H1 (cell line): ENCODE data around the gene LMAN2. TPM values are rescaled to one million over a fixed set of nuclear protein-coding genes. Genes with fewer than 3 reads are reported as not detected.

ENCODE experiments used
- CTCF ChIA-PET: fragments of 300-600 bp; sonication (Branson Sonifier 250); formaldehyde crosslinking; loops from one replicate; lab custom pipeline; 2021; ENCODE audit not compliant: partially characterized antibody; lab: Charles Lee
- POLR2A ChIA-PET: fragments of 300-600 bp; sonication (Branson Sonifier 250); formaldehyde crosslinking; loops from one replicate; lab custom pipeline; 2021; ENCODE audit warnings: inconsistent platforms; ENCODE audit not compliant: partially characterized antibody; lab: Charles Lee
- DNase-seq, 2 experiments: peaks; one replicate each; pipeline versions ENCODE4 v3.0.0 to v3.0.0-alpha.2; 2010 to 2022; ENCODE audit warnings: low spot score in 2 of 2, low read depth in 1 of 2, mixed read lengths in 1 of 2
- FAIRE-seq: peaks from 2 replicates; lab custom pipeline; 2011; peaks lifted over from hg19 to GRCh38; lab: Jason Lieb, UNC
- H2AFZ ChIP-seq: 2 replicates; pipeline ENCODE4 v1.8.1; 2012; ENCODE audit warnings: low read length, inconsistent platforms
- H2AK5ac ChIP-seq: 2 replicates; pipeline ENCODE4 v1.6.1; 2013; ENCODE audit warnings: low read depth, low read length
- H2BK120ac ChIP-seq: replicated peaks from 2 replicates; pipeline ENCODE3; 2013; ENCODE audit warnings: low read depth, low read length, inconsistent platforms
- H2BK12ac ChIP-seq: 2 replicates; pipeline ENCODE4 v1.6.1; 2013; ENCODE audit warnings: low read depth, low read length
- H2BK15ac ChIP-seq: 2 replicates; pipeline ENCODE4 v1.6.1; 2013; ENCODE audit warnings: low read length
- H2BK20ac ChIP-seq: 2 replicates; pipeline ENCODE4 v1.6.1; 2013; ENCODE audit warnings: low read length
- H2BK5ac ChIP-seq: 2 replicates; pipeline ENCODE4 v1.6.1; 2013; ENCODE audit warnings: low read depth, low read length
- H3K14ac ChIP-seq: 2 replicates; pipeline ENCODE4 v1.6.1; 2013; ENCODE audit warnings: inconsistent platforms; ENCODE audit not compliant: insufficient read length
- H3K18ac ChIP-seq: 2 replicates; pipeline ENCODE4 v1.6.1; 2013; ENCODE audit warnings: low read length; ENCODE audit errors: extremely low read depth
- H3K23ac ChIP-seq: 2 replicates; pipeline ENCODE4 v1.6.1; 2013; ENCODE audit warnings: inconsistent platforms; ENCODE audit not compliant: insufficient read length
- H3K23me2 ChIP-seq: 2 replicates; pipeline ENCODE4 v1.6.1; 2013; ENCODE audit warnings: low read depth, low read length
- H3K27ac ChIP-seq: 2 replicates; pipeline ENCODE4 v1.6.1; 2011; ENCODE audit warnings: low read depth, low read length, inconsistent platforms
- H3K27me3 ChIP-seq, 4 experiments: replicated peaks in 1 of 4; 1 replicate in 1 of 4; 2 replicates in 3 of 4; pipeline versions ENCODE4 v1.6.1 to v1.8.1; 2011 to 2013; ENCODE audit warnings: low read length in 3 of 4, mild to moderate bottlenecking in 3 of 4, inconsistent platforms in 2 of 4, mixed read lengths in 2 of 4, moderate library complexity in 1 of 4; ENCODE audit not compliant: control insufficient read depth in 3 of 4, insufficient read depth in 3 of 4; ENCODE audit errors: extremely low read depth in 1 of 4
- H3K36me3 ChIP-seq, 4 experiments: 2 replicates each; pipeline versions ENCODE4 v1.6.1 to v1.8.1; 2011 to 2013; ENCODE audit warnings: mild to moderate bottlenecking in 4 of 4, low read length in 3 of 4, moderate library complexity in 2 of 4, control low read depth in 1 of 4, inconsistent platforms in 1 of 4; ENCODE audit not compliant: insufficient read depth in 4 of 4, control insufficient read depth in 2 of 4
- H3K4ac ChIP-seq: replicated peaks from 2 replicates; pipeline ENCODE3; 2013; ENCODE audit warnings: low read length, low read depth, mixed read lengths, inconsistent platforms; ENCODE audit not compliant: insufficient read length
- H3K4me1 ChIP-seq, 4 experiments: replicated peaks in 1 of 4; 1 replicate in 1 of 4; 2 replicates in 3 of 4; pipeline versions ENCODE4 v1.6.1 to v1.8.1; 2011 to 2013; ENCODE audit warnings: low read length in 3 of 4, inconsistent platforms in 2 of 4, mixed read lengths in 1 of 4; ENCODE audit not compliant: insufficient read depth in 4 of 4, control insufficient read depth in 3 of 4
- H3K4me2 ChIP-seq, 2 experiments: 2 replicates each; pipeline versions ENCODE4 v1.6.1 to v1.8.1; 2011 to 2013; ENCODE audit warnings: low read depth in 2 of 2, low read length in 2 of 2, control low read depth in 1 of 2, inconsistent platforms in 1 of 2, mild to moderate bottlenecking in 1 of 2; ENCODE audit not compliant: insufficient read depth in 1 of 2
- H3K4me3 ChIP-seq, 4 experiments: fragments of 200-600, 300-600 bp in 1 of 4; sonication (generic), shearing (Covaris generic), sonication (Bioruptor Twin) in 1 of 4; 2 replicates each; pipeline versions ENCODE4 v1.5.1 to v1.8.1; 2011 to 2016; ENCODE audit warnings: low read length in 4 of 4, low read depth in 3 of 4, control low read depth in 2 of 4, inconsistent platforms in 2 of 4, mild to moderate bottlenecking in 2 of 4, mixed read lengths in 1 of 4, moderate library complexity in 1 of 4; ENCODE audit not compliant: insufficient read depth in 2 of 4; ENCODE audit errors: extremely low read depth in 1 of 4
- H3K56ac ChIP-seq: replicated peaks from 2 replicates; pipeline ENCODE3; 2013; ENCODE audit warnings: low read depth, mild to moderate bottlenecking, mixed read lengths, low read length, inconsistent platforms; ENCODE audit not compliant: insufficient read length
- H3K79me1 ChIP-seq: 2 replicates; pipeline ENCODE4 v1.6.1; 2013; ENCODE audit warnings: low read depth, low read length, control low read depth
- H3K79me2 ChIP-seq, 2 experiments: 2 replicates each; pipeline versions ENCODE4 v1.6.1 to v1.8.1; 2012 to 2013; ENCODE audit warnings: low read length in 2 of 2, mild to moderate bottlenecking in 2 of 2, inconsistent platforms in 1 of 2; ENCODE audit not compliant: insufficient read depth in 2 of 2, control insufficient read depth in 1 of 2
- H3K9ac ChIP-seq, 4 experiments: replicated peaks in 1 of 4; 1 replicate in 1 of 4; 2 replicates in 3 of 4; pipeline versions ENCODE4 v1.6.1 to v1.8.1; 2011 to 2013; ENCODE audit warnings: low read depth in 3 of 4, low read length in 3 of 4, control low read depth in 2 of 4, mild to moderate bottlenecking in 2 of 4, moderate library complexity in 2 of 4, inconsistent platforms in 1 of 4; ENCODE audit errors: extremely low read depth in 1 of 4
- H3K9me3 ChIP-seq, 2 experiments: 2 replicates each; pipeline versions ENCODE4 v1.6.1 to v1.8.1; 2012 to 2013; ENCODE audit warnings: mild to moderate bottlenecking in 2 of 2, moderate library complexity in 2 of 2, control low read depth in 1 of 2, inconsistent platforms in 1 of 2, low read depth in 1 of 2, low read length in 1 of 2, mixed read lengths in 1 of 2; ENCODE audit not compliant: insufficient read depth in 2 of 2
- H4K20me1 ChIP-seq, 2 experiments: replicated peaks in 1 of 2; 2 replicates each; pipeline versions ENCODE3 to v1.8.1; 2011 to 2013; ENCODE audit warnings: inconsistent platforms in 2 of 2, low read length in 2 of 2, mild to moderate bottlenecking in 1 of 2; ENCODE audit not compliant: insufficient read depth in 2 of 2, control insufficient read depth in 1 of 2
- H4K5ac ChIP-seq: 2 replicates; pipeline ENCODE4 v1.6.1; 2013; ENCODE audit warnings: low read length, low read depth, mixed read lengths, inconsistent platforms; ENCODE audit not compliant: insufficient read length
- H4K8ac ChIP-seq: 2 replicates; pipeline ENCODE4 v1.8.0; 2013; ENCODE audit warnings: mild to moderate bottlenecking, moderate library complexity, low read length, inconsistent platforms; ENCODE audit not compliant: insufficient read depth; ENCODE audit errors: extremely low read depth
- H4K91ac ChIP-seq: replicated peaks from 2 replicates; pipeline ENCODE3; 2013; ENCODE audit warnings: low read length, mixed read lengths, inconsistent platforms; ENCODE audit not compliant: insufficient read length
- YY1 ChIP-seq: IDR thresholded peaks from 2 replicates; pipeline ENCODE4 v1.6.1; 2011; ENCODE audit warnings: low read depth, mild to moderate bottlenecking, low read length
- WGBS, 2 experiments: shearing (Covaris generic) in 1 of 2; methylation state at CpG; one replicate each; pipeline versions ENCODE4 v1.1.6 to v1.1.7; 2013 to 2015; ENCODE audit warnings: low lambda C conversion rate in 2 of 2, mixed read lengths in 2 of 2, inconsistent platforms in 1 of 2, low coverage in 1 of 2, missing lambda C conversion rate in 1 of 2; ENCODE audit not compliant: insufficient replicate concordance in 2 of 2, insufficient coverage in 1 of 2, insufficient read length in 1 of 2; ENCODE audit errors: extremely low coverage in 1 of 2, missing lambda C conversion rate in 1 of 2; 5-methylcytosine and 5-hydroxymethylcytosine counted together
- polyA plus RNA-seq, 7 experiments: library from polyadenylated mRNA; depleted of rRNA in 3 of 7; stranded (reverse) in 5 of 7; unstranded in 2 of 7; fragments of >200 nt in 5 of 7; fragments of 200-250 nt in 2 of 7; gene quantifications; 1 replicate in 5 of 7; 2 replicates in 1 of 7; 4 replicates in 1 of 7; pipeline versions ENCODE4 v1.2.1 to v1.2.3, GENCODE V29; 2011 to 2013; ENCODE audit warnings: missing spikeins in 2 of 7, mixed read lengths in 2 of 7
- total RNA-seq: library from RNA; stranded (reverse); fragmentation: NEBNext Ultra II Directional; extraction: Animal tissue kit (Norgen Biotek cat#: 25700); gene quantifications from 2 replicates; pipeline ENCODE4 v1.2.1, GENCODE V29; 2021

The LMAN2 gene
- total and polyA plus RNA-seq, 2 of the 8 experiments (the other 6 are each of a cell fraction or from before 2014, with no cell fraction given): 116 to 225 TPM

DNA sequence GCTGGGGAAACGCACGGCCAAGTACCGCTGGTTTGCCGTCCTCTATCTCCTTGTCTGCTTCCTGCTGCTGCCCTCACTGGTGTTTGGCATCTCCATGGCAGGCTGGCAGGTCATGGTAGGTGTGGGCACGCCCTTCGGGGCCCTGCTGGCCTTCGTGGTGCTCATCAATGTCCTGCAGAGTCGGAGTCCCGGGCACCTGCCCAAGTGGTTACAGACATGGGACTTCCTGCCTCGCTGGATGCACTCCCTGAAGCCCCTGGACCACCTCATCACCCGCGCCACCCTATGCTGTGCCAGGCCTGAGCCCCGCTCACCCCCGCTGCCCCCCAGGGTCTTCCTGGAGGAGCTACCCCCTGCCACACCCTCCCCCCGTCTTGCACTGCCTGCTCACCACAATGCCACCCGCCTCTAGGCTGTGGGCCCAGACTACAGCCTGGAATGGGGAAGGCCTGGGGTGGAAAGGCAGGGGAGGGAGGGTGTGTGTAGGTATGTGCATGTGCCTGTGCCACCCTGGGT is 46.5 kb upstream of the LMAN2 start:
- 95% methylated on average over 10 of the region's 16 CpGs; no CpG with 5 or more reads in 1 of the 2 experiments for WGBS, 2 experiments
- Histone ChIP-seq H3K4me3 (no peak overlapping the region), H3K18ac (no peak overlapping the region), H2BK5ac (no peak overlapping the region), H4K8ac (no peak overlapping the region), H3K56ac (no peak overlapping the region), H2BK20ac (no peak overlapping the region), H4K91ac (no peak overlapping the region), H2AK5ac (no peak overlapping the region), H3K79me2 (no peaks in the 10 kb centered on the region), H3K4ac (no peak overlapping the region), H4K5ac (no peak overlapping the region), H2BK12ac (no peak overlapping the region), H2BK120ac (no peak overlapping the region), H3K23me2 (peaks cover under 1% of the 10 kb centered on the region; the same call in 1 of the 2 replicates), H3K27me3 (peaks cover 0 to 26% (median 18%) of the 10 kb centered on the region in 4 experiments; a peak in 6 of 7 replicates), H3K79me1 (no peaks in the 10 kb centered on the region), H3K4me2 (no peak overlapping the region), H3K14ac (no peak overlapping the region), H3K9ac (no peak overlapping the region), H3K23ac (no peak overlapping the region), H3K4me1 (peaks cover 0 to 4% (median 4%) of the 10 kb centered on the region in 4 experiments; a peak in 4 of 7 replicates), H2BK15ac (no peak overlapping the region), H3K9me3 (no peaks in the 10 kb centered on the region), H3K36me3 (no peaks in the 10 kb centered on the region), H3K27ac (no peak overlapping the region), H4K20me1 (no peaks in the 10 kb centered on the region), H2AFZ (no peak overlapping the region)
- no peak for FAIRE-seq
- no peak for DNase-seq
- CTCF ChIA-PET: interaction anchor here (0.8 to 18.7 kb wide), 3 partner anchors 13 to 51 kb away, joined by 3 to 363 read pairs (median 4); partner anchors contain the start of gene SLC34A1
- POLR2A ChIA-PET: interaction anchor here (1.0 to 10.8 kb wide), 4 partner anchors 11 to 57 kb away, joined by 3 to 143 read pairs (median 6); partner anchors contain the start of gene PRR7
- no peak for TF ChIP-seq YY1
